Kidney capillary endothelial cell (primary cell): ENCODE results near the gene GALNT7.

Experiments
- DNase-seq: peaks from one replicate; pipeline ENCODE4 v3.0.0-alpha.2; 2018; ENCODE audit warnings: low spot score

Gene GALNT7

GRCh38 chr4:173357939-173358338, 189.3 kb downstream of the GALNT7 start:
- no peak for DNase-seq

DNA sequence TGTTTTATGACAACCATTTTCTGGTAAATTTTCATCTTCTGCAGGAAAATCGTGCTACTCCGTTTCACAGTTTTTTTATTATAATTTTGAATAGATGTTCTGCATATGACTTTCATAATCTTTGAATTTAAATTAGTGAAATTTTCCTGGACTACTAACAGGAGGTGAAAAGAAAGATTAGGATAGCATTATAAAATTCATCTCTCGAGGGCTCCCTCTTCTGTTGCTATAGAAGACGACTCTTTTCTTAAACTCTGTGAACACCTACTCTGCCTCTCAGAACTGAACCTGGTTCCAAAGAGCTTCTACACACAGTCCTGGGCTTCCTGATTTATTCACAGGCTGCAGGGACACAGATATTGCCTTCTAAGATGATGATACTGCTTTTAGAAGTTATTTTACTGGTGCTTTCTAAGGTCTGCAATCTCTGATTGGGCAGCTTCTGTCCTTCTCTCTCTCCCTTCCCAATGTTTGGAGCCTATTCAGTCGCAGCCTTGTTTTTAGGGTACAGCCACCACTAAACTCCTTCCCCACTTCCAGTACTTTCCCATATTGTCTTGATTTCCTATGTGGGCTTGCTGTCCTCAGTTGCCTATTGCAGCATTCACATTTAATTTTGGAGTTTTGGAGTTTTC, 192.1 kb downstream of the GALNT7 start:
- DNase-seq, result no peak

- DNase-seq, result no peak
Observed at GRCh38 chr4:173362666-173363065, 194.1 kb downstream of the GALNT7 start.

DNA sequence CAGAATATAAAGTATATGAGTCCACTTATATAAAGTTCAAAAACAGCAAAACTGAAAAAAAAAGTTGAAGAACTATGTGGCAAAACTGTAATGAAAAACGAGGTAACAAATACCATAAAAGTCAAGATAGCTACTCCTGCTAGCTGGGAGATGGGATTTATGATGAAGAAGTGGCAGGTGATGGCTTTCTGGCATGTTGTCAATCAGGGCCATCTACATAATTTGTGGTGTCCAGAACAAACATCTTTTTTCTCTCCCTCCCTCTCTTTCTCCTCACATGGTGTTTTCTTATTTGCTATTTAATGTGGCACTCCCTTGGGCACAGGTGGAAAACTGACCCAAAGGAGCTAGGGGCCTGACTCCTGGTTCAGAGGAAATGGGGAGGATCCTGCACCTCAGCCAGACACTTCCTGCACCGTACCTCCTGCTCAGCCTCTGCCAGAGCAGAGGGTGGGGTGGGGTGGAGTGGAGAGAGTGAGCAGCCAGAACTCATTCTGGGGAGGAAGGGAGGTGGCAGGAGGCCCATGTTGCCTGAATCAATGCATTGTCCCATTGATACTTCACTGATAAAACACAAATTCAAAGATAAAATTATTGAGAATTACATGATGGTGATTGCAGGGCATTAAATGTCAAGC, 196.9 kb downstream of the GALNT7 start:
- DNase-seq, result no peak

DNA sequence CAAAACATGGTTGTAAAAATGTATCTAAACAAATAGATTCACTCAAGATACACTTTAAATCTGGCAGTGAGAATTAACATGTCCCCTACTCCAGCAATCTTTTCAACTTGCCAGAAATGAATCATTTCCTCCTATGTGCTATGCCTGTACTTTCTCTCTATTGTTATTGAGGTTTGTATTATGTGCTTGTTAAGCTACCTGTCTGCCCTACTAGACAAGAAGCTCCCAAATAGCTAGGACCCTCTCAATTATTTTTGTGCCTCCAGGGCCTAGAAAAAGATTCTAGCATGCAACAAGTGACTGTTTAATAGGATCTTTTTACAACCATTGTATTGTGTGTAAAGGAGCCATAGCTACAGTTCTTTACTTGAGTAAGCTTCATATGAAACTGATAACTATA, 198.7 kb downstream of the GALNT7 start:
- peak; percentile 42 for DNase-seq

DNA sequence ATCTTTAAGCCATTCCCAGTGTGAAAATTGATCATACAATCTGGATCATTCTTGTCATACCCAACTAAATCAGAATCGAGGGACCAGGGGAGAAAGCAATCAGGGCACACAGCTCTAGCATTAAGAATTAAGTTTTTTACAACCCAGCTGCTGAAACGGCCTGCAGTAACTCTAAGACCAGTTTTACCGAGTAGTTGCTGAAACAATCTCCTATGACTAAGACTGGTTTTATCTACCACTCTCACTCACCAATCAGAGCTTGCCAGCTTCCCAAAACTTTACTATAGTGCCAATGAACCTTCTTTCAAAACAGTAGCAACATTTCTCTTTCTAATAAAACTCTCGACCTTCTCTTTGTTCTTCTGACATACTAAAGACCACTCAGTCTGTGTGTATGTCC, 199.3 kb downstream of the GALNT7 start:
- no peak for DNase-seq

DNA sequence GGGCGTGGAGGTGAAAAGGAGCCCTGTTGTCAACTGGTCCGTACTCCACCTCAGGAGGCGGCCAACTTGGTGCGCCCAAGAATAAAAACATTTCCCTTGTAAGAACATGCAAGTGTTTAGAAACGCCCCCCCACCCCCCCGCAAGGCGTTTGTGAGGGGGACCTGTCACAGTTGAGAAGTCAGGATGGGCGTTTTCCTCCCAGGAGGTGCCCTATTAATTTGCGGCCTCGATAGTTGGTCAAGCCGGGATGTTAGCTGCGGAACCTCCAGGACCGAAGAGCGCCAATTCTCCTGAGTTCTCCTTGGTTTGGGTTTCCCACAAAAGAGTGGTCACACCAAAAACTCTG, 201.5 kb downstream of the GALNT7 start:
- no peak for DNase-seq

GRCh38 chr4:173370477-173371291, 202.1 kb downstream of the GALNT7 start, which contains the start of gene SAP30:
Gene SAP30 (plus strand): TSS chr4:173370954. CDS start chr4:173371183, 229 bp downstream.
- peak; percentile 96 for DNase-seq

DNA sequence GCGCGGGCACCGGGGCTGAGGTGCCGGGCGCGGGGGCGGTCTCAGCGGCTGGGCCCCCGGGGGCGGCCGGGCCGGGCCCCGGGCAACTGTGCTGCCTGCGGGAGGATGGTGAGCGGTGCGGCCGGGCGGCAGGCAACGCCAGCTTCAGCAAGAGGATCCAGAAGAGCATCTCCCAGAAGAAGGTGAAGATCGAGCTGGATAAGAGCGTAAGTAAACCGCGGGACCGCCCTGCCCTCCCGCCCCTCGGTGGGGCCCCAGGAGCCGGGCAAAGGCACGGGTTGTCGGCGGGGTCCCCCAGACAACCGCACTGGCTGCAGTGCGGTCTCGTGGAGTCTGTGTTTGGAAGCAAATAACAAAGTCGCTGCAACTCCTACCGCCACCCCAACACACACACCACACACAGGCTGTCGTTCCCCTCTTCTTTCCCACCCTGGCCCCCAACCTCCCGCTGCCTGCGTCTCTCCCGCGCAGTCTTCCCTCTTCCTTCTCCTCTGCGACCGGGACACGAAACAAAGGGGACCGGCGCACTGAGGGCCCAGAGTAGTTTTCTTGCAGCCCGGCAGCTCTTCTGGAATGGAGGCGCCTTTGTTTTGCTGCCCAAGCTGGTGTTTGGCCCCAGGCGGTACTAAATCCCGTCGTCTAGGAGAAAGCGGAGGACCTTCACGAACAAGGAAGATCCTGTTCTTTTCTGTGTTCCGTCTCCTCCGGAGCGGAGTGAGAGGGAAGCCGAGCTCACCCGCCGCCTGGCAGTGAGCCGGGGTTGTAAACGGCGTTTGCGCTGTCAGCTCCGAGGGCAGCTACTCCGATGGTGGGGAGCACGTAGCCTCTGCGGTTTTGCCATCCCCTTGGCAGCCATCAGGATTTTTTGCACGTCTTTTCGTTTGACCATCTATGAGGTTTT, 202.9 kb downstream of the GALNT7 start:
- peak; percentile 65 for DNase-seq
